Fibroblast of the aortic adventitia (primary cell): ENCODE data around the gene PNPLA5. TPM values are rescaled to one million over a fixed set of nuclear protein-coding genes. Genes with fewer than 3 reads are reported as not detected.

Experiments used
- DNase-seq: peaks from one replicate; pipeline ENCODE4 v3.0.0-alpha.2; 2010; ENCODE audit warnings: low read depth
- H3K4me3 ChIP-seq: 2 replicates; pipeline ENCODE4 v1.5.1; 2011; ENCODE audit warnings: low read depth, mild to moderate bottlenecking, control low read depth, low read length, moderate library complexity
- total RNA-seq: library from RNA; depleted of rRNA; stranded (reverse); fragments of >200 nt; gene quantifications from 2 replicates; pipeline ENCODE4 v1.2.3, GENCODE V29; 2012; ENCODE audit warnings: low replicate concordance
- TF ChIP-seq, protein P1 (sequence below): IDR thresholded peaks from 2 replicates; pipeline ENCODE4 v1.5.1; 2011; ENCODE audit warnings: mild to moderate bottlenecking, low read length, control low read depth, inconsistent platforms; ENCODE audit not compliant: insufficient read depth

PNPLA5 gene
- total RNA-seq, 1 donor, result not detected

DNA sequence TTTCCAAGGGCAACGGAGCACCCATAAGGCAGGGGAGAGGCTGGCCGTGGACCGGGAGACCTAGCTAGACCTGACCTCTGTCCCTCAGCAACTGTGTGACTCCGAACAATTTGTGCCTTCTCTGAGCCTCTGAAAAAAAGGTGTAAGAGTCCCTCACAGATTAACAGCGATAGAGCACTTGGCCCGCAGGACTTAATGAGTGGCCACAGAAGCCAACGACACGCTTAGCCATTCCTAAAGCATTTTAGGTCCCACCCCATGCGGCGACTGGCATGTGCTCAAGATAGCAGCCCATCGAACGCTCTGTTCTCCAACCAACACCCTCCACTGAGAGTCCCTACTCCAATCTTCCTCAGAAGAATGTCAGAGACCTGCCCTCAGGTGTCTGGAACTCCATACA is 31.0 kb downstream of the PNPLA5 start:
- TF ChIP-seq, protein P1, sequence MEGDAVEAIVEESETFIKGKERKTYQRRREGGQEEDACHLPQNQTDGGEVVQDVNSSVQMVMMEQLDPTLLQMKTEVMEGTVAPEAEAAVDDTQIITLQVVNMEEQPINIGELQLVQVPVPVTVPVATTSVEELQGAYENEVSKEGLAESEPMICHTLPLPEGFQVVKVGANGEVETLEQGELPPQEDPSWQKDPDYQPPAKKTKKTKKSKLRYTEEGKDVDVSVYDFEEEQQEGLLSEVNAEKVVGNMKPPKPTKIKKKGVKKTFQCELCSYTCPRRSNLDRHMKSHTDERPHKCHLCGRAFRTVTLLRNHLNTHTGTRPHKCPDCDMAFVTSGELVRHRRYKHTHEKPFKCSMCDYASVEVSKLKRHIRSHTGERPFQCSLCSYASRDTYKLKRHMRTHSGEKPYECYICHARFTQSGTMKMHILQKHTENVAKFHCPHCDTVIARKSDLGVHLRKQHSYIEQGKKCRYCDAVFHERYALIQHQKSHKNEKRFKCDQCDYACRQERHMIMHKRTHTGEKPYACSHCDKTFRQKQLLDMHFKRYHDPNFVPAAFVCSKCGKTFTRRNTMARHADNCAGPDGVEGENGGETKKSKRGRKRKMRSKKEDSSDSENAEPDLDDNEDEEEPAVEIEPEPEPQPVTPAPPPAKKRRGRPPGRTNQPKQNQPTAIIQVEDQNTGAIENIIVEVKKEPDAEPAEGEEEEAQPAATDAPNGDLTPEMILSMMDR, result no peak
- DNase-seq, result no peak
- no peak overlapping the region for H3K4me3 ChIP-seq

DNA sequence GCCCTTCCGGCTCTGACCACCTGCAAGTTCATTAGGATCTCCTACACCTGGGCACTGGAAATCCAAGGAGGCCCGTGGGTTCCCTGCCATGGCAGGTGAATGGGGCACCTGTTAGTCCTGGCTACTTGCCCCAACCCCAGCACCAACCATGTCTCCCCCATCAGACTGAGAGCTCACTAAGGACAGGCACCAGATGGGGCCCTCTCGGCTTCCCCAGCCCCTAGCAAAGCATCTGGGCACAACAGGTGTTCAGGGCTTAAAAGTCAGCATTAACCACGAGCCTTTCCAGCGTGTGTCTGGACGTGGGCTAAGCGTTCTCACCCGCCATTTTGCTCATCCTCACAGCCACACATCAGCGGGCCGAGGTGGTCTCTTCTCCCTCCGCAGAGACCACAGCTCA is 31.7 kb downstream of the PNPLA5 start:
- no peak overlapping the region for H3K4me3 ChIP-seq
- no peak for DNase-seq
- TF ChIP-seq, protein P1, result no peak

- no peak overlapping the region for H3K4me3 ChIP-seq
- TF ChIP-seq, protein P1, result no peak
- DNase-seq, result no peak
These were observed 32.2 kb downstream of the PNPLA5 start for GRCh38 chr22:43859621-43860020.

- H3K4me3 ChIP-seq, result no peak overlapping the region
- TF ChIP-seq, protein P1, result no peak
- DNase-seq, result no peak
These were observed 32.6 kb downstream of the PNPLA5 start for GRCh38 chr22:43859176-43859575.

DNA sequence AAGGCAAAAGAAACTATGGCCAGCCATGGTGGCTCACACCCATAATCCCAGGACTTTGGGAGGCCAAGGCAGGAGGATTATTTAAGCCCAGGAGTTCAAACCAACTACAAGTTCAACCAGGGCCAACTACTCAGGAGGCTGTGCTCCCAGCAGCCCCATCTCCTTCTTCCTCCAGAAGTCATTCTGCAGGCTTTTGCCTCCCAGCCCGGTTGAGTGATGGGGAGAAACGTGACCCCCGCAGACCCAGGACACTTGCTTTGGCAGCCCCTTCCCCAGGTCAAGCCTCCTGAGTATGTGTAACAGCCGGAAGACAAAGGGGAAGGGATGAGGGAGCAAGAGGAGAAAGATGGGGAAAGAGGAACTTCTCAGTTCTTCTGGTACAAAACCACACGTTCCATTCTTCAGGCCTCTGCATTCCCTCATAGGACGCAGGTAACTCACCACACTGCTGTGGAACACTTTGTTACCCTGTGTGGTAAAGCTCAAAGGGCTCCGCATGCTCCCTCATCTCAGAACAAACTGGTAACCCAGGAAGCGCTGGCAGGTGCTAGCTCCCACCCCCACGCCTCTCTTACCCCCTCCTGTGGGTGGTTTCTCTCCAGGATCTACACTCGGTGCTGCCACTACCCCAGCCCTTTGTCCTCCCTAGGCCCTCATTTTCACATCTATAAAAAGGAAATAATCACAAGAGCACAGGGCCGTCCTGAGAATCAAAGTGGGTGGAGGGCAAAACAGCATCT is 33.5 kb downstream of the PNPLA5 start:
- TF ChIP-seq, protein P1, result no peak
- no peak for DNase-seq

DNA sequence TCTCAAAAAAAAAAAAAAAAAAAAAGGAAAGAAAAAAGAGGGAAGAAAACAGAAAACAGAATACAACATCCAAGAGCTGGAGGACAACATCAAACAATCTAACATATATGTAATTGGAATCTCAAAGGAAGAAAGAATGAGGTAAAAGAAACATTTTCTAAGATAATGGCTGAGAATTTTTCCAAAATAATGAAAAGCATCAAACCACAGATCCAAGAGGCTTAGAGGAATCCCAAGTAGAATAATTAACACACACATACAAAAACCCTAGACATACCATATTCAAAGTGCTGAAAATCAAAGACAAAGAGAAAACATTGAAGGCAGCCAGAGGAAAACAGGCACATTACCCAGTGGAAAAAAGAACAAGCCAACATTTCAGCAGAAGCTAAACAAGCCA is 34.4 kb downstream of the PNPLA5 start:
- TF ChIP-seq, protein P1, result no peak
- H3K4me3 ChIP-seq, result no peak overlapping the region
- DNase-seq, result no peak

More for the DNA sequence above, 33.5 kb downstream of the PNPLA5 start:
- H3K4me3 ChIP-seq, result no peak overlapping the region

- no peak for DNase-seq
- TF ChIP-seq, protein P1, result no peak
- no peak overlapping the region for H3K4me3 ChIP-seq
These were observed 36.4 kb downstream of the PNPLA5 start for GRCh38 chr22:43855431-43855830.
